HepG2 (cell line): Measurements from ENCODE around the gene ADCY6. TPM values are rescaled to one million over a fixed set of nuclear protein-coding genes. Genes with fewer than 3 reads are reported as not detected.
"Not testable (repeated sequence)": the region's sequence is repeated elsewhere in the genome, so short reads cannot be mapped to it uniquely, and the experiment has no call there.

Experiments
- ATAC-seq: fragments of 200-7000 bp; cut with Tn5 transposase; 3 replicates; pipeline ENCODE4 v1.9.1; 2020; ENCODE audit warnings: mild to moderate bottlenecking, moderate library complexity
- BruUV-seq: library from RNA; stranded (reverse); fragments of 400-500 nt; replicated peaks from 2 replicates; lab custom pipeline; 2021; lab: Mats Ljungman, UMichigan
- CTCF ChIA-PET: fragments of 300-600 bp; formaldehyde crosslinking; extraction: SDS; loops from one replicate; lab custom pipeline; 2021; ENCODE audit warnings: low total read pairs, inconsistent platforms, low intra/inter-chr PET ratio; lab: Yijun Ruan, JAX
- POLR2A ChIA-PET: fragments of 350-600 bp; sonication (Branson Sonifier 250); formaldehyde crosslinking; loops from one replicate; lab custom pipeline; 2020; ENCODE audit warnings: antibody characterized with exemption, inconsistent platforms; lab: Yijun Ruan, JAX
- DNase-seq: peaks from one replicate; pipeline ENCODE4 v3.0.0-alpha.2; 2015; ENCODE audit warnings: low spot score
- FAIRE-seq: peaks from 3 replicates; lab custom pipeline; 2011; peaks lifted over from hg19 to GRCh38; lab: Jason Lieb, UNC
- H2AFZ ChIP-seq: one replicate; pipeline ENCODE4 v1.6.1; 2011; ENCODE audit warnings: low read length, inconsistent platforms
- H3K27ac ChIP-seq: fragments of 300-600 bp; 3 replicates; pipeline ENCODE4 v1.8.0; 2011; ENCODE audit warnings: mixed run types, mild to moderate bottlenecking, mixed read lengths, low read length, inconsistent platforms; ENCODE audit not compliant: insufficient read depth; ENCODE audit errors: extremely low read length
- H3K27me3 ChIP-seq, 2 experiments: fragments of 200-600 bp in 1 of 2; 2 replicates in 1 of 2; 3 replicates in 1 of 2; pipeline versions ENCODE4 v1.6.0 to v1.8.0; 2011; ENCODE audit warnings: low read length in 2 of 2, mild to moderate bottlenecking in 2 of 2, moderate library complexity in 2 of 2, inconsistent platforms in 1 of 2; ENCODE audit not compliant: insufficient read depth in 2 of 2, control insufficient read depth in 1 of 2
- H3K36me3 ChIP-seq, 2 experiments: fragments of 200-600 bp in 1 of 2; replicated peaks in 1 of 2; 2 replicates in 1 of 2; 3 replicates in 1 of 2; pipeline versions ENCODE4 v1.5.1 to v1.8.0; 2011; ENCODE audit warnings: low read length in 2 of 2, inconsistent platforms in 1 of 2; ENCODE audit not compliant: insufficient read depth in 2 of 2, control insufficient read depth in 1 of 2
- H3K4me1 ChIP-seq: 2 replicates; pipeline ENCODE4 v1.5.1; 2012; ENCODE audit warnings: low read length, inconsistent platforms; ENCODE audit not compliant: insufficient read depth
- H3K4me2 ChIP-seq: 2 replicates; pipeline ENCODE4 v1.6.0; 2011; ENCODE audit warnings: low read depth, low read length, inconsistent platforms
- H3K4me3 ChIP-seq, 3 experiments: fragments of 200-600 bp in 1 of 3; sonication (generic), shearing (Covaris generic) in 1 of 3; replicated peaks in 1 of 3; 2 replicates each; pipeline ENCODE4 v1.5.1; 2011 to 2016; ENCODE audit warnings: low read length in 3 of 3, inconsistent platforms in 2 of 3, low read depth in 2 of 3, mild to moderate bottlenecking in 2 of 3, control low read depth in 1 of 3, mixed read lengths in 1 of 3; ENCODE audit not compliant: insufficient read depth in 1 of 3
- H3K79me2 ChIP-seq: one replicate; pipeline ENCODE4 v1.6.1; 2011; ENCODE audit warnings: low read length, inconsistent platforms; ENCODE audit not compliant: insufficient read depth
- H3K9ac ChIP-seq: 2 replicates; pipeline ENCODE4 v1.6.0; 2011; ENCODE audit warnings: mild to moderate bottlenecking, low read depth, low read length, inconsistent platforms; ENCODE audit not compliant: insufficient read depth
- H3K9me3 ChIP-seq: 2 replicates; pipeline ENCODE4 v1.5.1; 2012; ENCODE audit warnings: mild to moderate bottlenecking, low read length
- H4K20me1 ChIP-seq: 2 replicates; pipeline ENCODE4 v1.6.0; 2011; ENCODE audit warnings: inconsistent platforms, mild to moderate bottlenecking, low read length, moderate library complexity; ENCODE audit not compliant: insufficient read depth
- MAFK ChIP-seq, 2 experiments: IDR thresholded peaks in 1 of 2; conservative IDR thresholded peaks in 1 of 2; 2 replicates each; pipeline ENCODE4 v1.6.1; 2011; ENCODE audit warnings: improper control_type of control experiment in 2 of 2, low read length in 2 of 2
- ZNF431 ChIP-seq: sonication (generic); formaldehyde crosslinking; IDR thresholded peaks from 2 replicates; pipeline ENCODE4 v1.9.0; 2022; ENCODE audit warnings: missing genetic modification reagents, low read depth, mild to moderate bottlenecking, borderline replicate concordance
- WGBS: methylation state at CpG from one replicate; pipeline ENCODE4 v1.1.6; 2017; ENCODE audit warnings: low lambda C conversion rate; 5-methylcytosine and 5-hydroxymethylcytosine counted together
- in situ Hi-C: cut with HindIII; loops from 2 replicates; pipeline ENCODE4 v1.10.0; 2017; ENCODE audit warnings: low pct_unique_long_range_greater_than_20kb; ENCODE audit not compliant: extremely low pct_ligation_motif_present
- intact Hi-C: fragments of 100-400 bp; cut with micrococcal nuclease; formaldehyde crosslinking; loops from one replicate; pipeline ENCODE4 v1.10.0; 2022; ENCODE audit not compliant: unreplicated experiment
- polyA plus RNA-seq, 8 experiments: library from polyadenylated mRNA; depleted of rRNA in 3 of 8; stranded (reverse) in 7 of 8; unstranded in 1 of 8; fragments of >200 nt; fragmentation: Illumina TruSeq in 4 of 8; extraction: Trizol in 4 of 8; gene quantifications; 2 replicates each; pipeline versions ENCODE4 v1.2.1 to v1.2.3, GENCODE V29; 2011 to 2016; ENCODE audit warnings: low read depth in 4 of 8, missing spikeins in 1 of 8, mixed read lengths in 1 of 8; ENCODE audit not compliant: insufficient read depth in 1 of 8
- total RNA-seq, 5 experiments: library from RNA; depleted of rRNA; stranded (reverse); fragments of >200 nt; fragmentation: Illumina TruSeq; extraction: Trizol; gene quantifications; 2 replicates each; pipeline ENCODE4 v1.2.3, GENCODE V29; 2016; ENCODE audit warnings: low read depth in 1 of 5

The ADCY6 gene
- total and polyA plus RNA-seq, 2 of the 13 experiments (the other 11 are each of a cell fraction or from before 2014, with no cell fraction given): 10.6 to 11.8 TPM

GRCh38 chr12:48720171-48720570 is 68.7 kb downstream of the ADCY6 start:
- H3K27ac ChIP-seq, H3K4me3 ChIP-seq, ATAC-seq, FAIRE-seq, H3K4me2 ChIP-seq, H3K9ac ChIP-seq, H2AFZ ChIP-seq, BruUV-seq, H3K36me3 ChIP-seq, intact Hi-C loops, H3K27me3 ChIP-seq, H4K20me1 ChIP-seq, in situ Hi-C loops, H3K4me1 ChIP-seq, DNase-seq, CTCF ChIA-PET, POLR2A ChIA-PET: not testable (repeated sequence)
- 63% methylated on average over 2 of the region's 2 CpGs for WGBS
- Histone ChIP-seq H3K9me3 (peaks cover 18% of the 10 kb centered on the region), H3K79me2 (peaks cover 12% of the 10 kb centered on the region)

- H3K27me3 ChIP-seq, H2AFZ ChIP-seq: not testable (repeated sequence)
- H4K20me1 ChIP-seq: peaks cover 17% of the 10 kb centered on the region
- TF ChIP-seq ZNF431 (CRISPR knock-in tag) (peak; percentile 45; the same call in 1 of the 2 replicates), MAFK (conservative IDR thresholded peaks at IDR 0.05 in 1 of 2, IDR thresholded peaks at IDR 0.05 in 1 of 2; ENCODE audit: low read length in 2 of 2) (0 out of 4 replicates have a peak, but pooled peaks of 1 of the 2 experiments have one; percentile 9)
- TF ChIP-seq, all 625 proteins: peak for 2; not testable (repeated sequence) for 623
- H3K36me3 ChIP-seq, POLR2A ChIA-PET, DNase-seq, FAIRE-seq, H3K4me3 ChIP-seq, H3K27ac ChIP-seq, intact Hi-C loops, BruUV-seq, ATAC-seq, in situ Hi-C loops, H3K4me2 ChIP-seq, CTCF ChIA-PET, H3K9ac ChIP-seq: not testable (repeated sequence)
- 74% methylated on average over 4 of the region's 4 CpGs for WGBS
- H3K79me2 ChIP-seq: peaks cover 23% of the 10 kb centered on the region
- H3K9me3 ChIP-seq: peaks cover 18% of the 10 kb centered on the region
- peaks cover 12% of the 10 kb centered on the region for H3K4me1 ChIP-seq
Observed at GRCh38 chr12:48719002-48719401, 69.9 kb downstream of the ADCY6 start.
